ENCODE data around the gene FKBP15. TPM values are rescaled to one million over a fixed set of nuclear protein-coding genes. Genes with fewer than 3 reads are reported as not detected.

FKBP15 gene
- total RNA-seq, 4 donors from 2014 or later, result 13.3 to 17.5 (median 14.5) TPM

DNA sequence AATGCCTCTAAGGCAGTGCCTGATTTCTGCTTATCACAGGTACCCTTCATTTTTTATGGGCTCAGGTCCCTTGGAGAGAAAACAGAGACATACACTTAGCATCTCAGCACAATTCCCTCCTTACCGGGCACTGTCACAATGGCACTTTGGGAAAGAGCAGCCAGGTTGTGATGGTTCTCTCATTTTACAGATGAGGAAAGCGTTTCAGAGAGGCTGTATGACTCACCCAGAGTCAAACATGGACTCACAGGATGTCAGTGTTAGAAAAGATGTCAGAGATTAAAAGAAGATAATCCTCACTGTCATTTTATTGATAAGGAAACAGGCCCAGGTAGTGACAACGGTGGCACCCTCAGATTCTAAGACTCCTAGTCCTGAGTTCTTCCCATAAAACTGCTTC lies 82.3 kb downstream of the FKBP15 start:
- Histone ChIP-seq H3K27ac (no peak overlapping the region), H3K27me3 (no peaks in the 10 kb centered on the region), H3K4me3 (no peak overlapping the region), H3K4me1 (no peaks in the 10 kb centered on the region), H3K36me3 (no peaks in the 10 kb centered on the region), H3K9me3 (no peaks in the 10 kb centered on the region)
- intact Hi-C loops (cut with DNase I; ENCODE audit: low total_unique reads), result no loop called here
- TF ChIP-seq, protein P1, sequence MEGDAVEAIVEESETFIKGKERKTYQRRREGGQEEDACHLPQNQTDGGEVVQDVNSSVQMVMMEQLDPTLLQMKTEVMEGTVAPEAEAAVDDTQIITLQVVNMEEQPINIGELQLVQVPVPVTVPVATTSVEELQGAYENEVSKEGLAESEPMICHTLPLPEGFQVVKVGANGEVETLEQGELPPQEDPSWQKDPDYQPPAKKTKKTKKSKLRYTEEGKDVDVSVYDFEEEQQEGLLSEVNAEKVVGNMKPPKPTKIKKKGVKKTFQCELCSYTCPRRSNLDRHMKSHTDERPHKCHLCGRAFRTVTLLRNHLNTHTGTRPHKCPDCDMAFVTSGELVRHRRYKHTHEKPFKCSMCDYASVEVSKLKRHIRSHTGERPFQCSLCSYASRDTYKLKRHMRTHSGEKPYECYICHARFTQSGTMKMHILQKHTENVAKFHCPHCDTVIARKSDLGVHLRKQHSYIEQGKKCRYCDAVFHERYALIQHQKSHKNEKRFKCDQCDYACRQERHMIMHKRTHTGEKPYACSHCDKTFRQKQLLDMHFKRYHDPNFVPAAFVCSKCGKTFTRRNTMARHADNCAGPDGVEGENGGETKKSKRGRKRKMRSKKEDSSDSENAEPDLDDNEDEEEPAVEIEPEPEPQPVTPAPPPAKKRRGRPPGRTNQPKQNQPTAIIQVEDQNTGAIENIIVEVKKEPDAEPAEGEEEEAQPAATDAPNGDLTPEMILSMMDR (IDR thresholded peaks at IDR 0.05 in 4 of 5, conservative IDR thresholded peaks at IDR 0.05 in 1 of 5), result no peak
- TF ChIP-seq POLR2A (IDR thresholded peaks at IDR 0.05), result no peak
- in situ Hi-C loops (cut with MboI; ENCODE audit: low sequenced_read_pairs in 4 of 4), result no loop called here
- DNase-seq, result no peak
- ATAC-seq, result no peak

DNA sequence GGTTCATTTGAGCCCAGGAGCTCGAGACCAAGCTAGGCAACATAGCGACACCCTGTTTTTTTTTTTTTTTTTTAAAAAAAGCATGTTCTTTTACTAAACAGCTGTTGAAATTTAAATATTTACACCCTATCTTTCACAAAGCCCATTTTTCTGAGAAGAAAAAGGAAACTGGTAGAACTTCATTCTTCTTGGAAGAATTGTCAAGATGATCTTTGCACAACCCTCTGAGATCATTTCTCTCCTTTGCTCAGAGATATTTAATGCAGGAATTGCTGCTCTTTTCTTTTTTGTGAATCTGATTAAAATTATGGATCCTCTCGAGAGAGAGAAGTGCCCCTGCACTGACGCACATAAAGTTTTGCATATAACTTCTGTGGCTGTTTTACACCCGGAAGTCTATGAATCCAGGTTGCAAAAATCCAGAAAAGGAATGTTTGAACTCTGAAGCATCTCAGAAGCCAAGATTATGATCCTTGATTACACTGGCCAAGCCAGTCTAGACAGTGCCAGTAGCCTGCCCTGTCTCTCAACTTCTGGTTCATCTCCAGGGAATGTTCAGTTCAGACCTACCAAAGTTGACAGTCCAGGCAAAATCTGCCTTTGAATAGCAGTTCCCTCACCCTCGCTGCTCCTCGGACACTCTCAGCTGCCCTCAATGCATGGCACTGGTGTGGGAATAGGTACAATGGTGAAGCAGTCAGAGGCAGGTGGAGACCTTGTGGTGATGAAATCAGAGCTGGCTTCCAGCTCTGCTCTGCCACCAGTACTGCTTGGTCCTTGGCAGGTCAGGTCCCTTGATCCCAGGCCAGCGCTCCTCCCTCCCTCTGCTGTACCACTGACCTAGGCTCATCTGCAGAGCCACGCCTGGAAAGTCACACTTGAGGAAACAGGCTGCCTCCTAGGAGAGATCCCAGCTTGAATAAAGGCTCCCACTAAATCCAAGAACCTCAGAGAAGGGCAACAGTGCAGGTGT lies 83.6 kb downstream of the FKBP15 start:
- no peaks in the 10 kb centered on the region for H3K9me3 ChIP-seq
- intact Hi-C loops (cut with DNase I; ENCODE audit: low total_unique reads) (no loop called here), in situ Hi-C loops (cut with MboI; ENCODE audit: low sequenced_read_pairs in 4 of 4) (no loop called here)
- H3K4me3 ChIP-seq, result no peak overlapping the region
- no peak for TF ChIP-seq POLR2A (IDR thresholded peaks at IDR 0.05)
- TF ChIP-seq, protein P1 (IDR thresholded peaks at IDR 0.05 in 4 of 5, conservative IDR thresholded peaks at IDR 0.05 in 1 of 5), result no peak
- ATAC-seq (peak; percentile 52 to 62), DNase-seq (peak; percentile 16 to 25)
- no peaks in the 10 kb centered on the region for H3K36me3 ChIP-seq
- H3K27me3 ChIP-seq, result no peaks in the 10 kb centered on the region
- no peaks in the 10 kb centered on the region for H3K4me1 ChIP-seq
- no peak overlapping the region for H3K27ac ChIP-seq

DNA sequence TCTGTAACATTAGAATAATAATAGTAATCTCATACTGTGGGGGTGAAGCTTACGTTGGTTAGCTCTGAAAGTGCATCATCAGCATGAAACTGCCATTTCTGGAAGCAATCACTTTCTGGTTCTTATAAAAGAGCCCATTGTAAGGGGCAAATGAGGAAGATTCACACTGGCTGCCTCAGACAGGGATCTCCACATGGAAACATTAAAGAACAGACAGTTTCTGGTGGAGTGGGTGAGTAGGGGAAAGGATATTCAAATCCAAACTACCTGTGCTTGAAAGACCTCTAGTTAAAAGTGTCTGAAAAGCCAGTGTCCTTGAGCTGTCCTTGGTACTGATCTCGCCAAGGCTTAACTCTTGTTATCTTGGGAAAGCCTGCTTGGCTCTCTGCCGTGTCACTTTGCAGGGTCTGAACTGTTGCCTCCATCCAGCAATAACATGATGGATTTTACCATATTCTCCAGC lies 89.4 kb downstream of the FKBP15 start:
- peaks cover 0 to 12% (median 0%) of the 10 kb centered on the region in 3 donors for H3K27me3 ChIP-seq
- H3K36me3 ChIP-seq, result no peaks in the 10 kb centered on the region
- no peak for DNase-seq
- no peaks in the 10 kb centered on the region for H3K4me1 ChIP-seq
- no peak overlapping the region for H3K27ac ChIP-seq
- no peak overlapping the region for H3K4me3 ChIP-seq
- no peaks in the 10 kb centered on the region for H3K9me3 ChIP-seq
- ATAC-seq, result no peak
- intact Hi-C loops (cut with DNase I; ENCODE audit: low total_unique reads) (no loop called here), in situ Hi-C loops (cut with MboI; ENCODE audit: low sequenced_read_pairs in 4 of 4) (no loop called here)
- no peak for TF ChIP-seq POLR2A (IDR thresholded peaks at IDR 0.05)
- TF ChIP-seq, protein P1 (IDR thresholded peaks at IDR 0.05 in 4 of 5, conservative IDR thresholded peaks at IDR 0.05 in 1 of 5), result no peak

DNA sequence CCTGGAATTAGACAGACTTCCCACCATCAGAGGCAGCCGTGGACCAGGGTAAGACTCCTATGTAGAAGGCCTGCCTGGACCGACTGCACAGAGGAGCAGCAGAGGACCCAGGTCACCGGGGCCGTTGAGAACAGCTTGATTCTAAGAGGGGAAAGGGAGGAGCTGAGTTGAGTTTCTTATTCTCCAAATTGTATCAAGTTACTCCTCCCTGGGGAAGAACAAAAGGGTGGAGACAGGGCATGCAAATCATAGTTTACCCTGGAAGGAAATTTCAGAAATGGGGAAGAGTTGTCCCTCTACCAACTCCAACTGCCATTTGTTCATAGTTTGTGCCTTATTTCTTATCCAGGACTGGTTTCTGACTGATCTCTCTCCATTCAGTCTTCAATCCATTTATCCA lies 91.2 kb downstream of the FKBP15 start:
- Histone ChIP-seq H3K4me1 (no peaks in the 10 kb centered on the region), H3K36me3 (no peaks in the 10 kb centered on the region), H3K9me3 (no peaks in the 10 kb centered on the region), H3K4me3 (no peak overlapping the region), H3K27ac (no peak overlapping the region), H3K27me3 (peaks cover 0 to 12% (median 0%) of the 10 kb centered on the region in 3 donors)
- no peak for DNase-seq
- no peak for TF ChIP-seq POLR2A (IDR thresholded peaks at IDR 0.05)
- TF ChIP-seq, protein P1 (IDR thresholded peaks at IDR 0.05 in 4 of 5, conservative IDR thresholded peaks at IDR 0.05 in 1 of 5), result no peak
- intact Hi-C loops (cut with DNase I; ENCODE audit: low total_unique reads), result no loop called here
- no peak for ATAC-seq
- in situ Hi-C loops (cut with MboI; ENCODE audit: low sequenced_read_pairs in 4 of 4), result no loop called here
